T-cell (primary cell): Measurements from ENCODE around the gene EPC2. TPM values are rescaled to one million over a fixed set of nuclear protein-coding genes. Genes with fewer than 3 reads are reported as not detected.
A peak's percentile ranks its signal among the peaks of the same experiment; 100 is the strongest.

Experiments used
- ATAC-seq, 4 experiments: fragments of 200-7000 bp in 3 of 4; fragments of 150-1000 bp in 1 of 4; cut with Tn5 transposase; replicated peaks in 1 of 4; 1 replicate in 3 of 4; 2 replicates in 1 of 4; pipeline ENCODE4 v1.10.0; 2021; ENCODE audit warnings: moderate library complexity in 3 of 4, mild to moderate bottlenecking in 2 of 4, moderate number of reproducible peaks in 1 of 4
- CTCF ChIA-PET, 2 donors: fragments of 300-600 bp; sonication (Branson Sonifier 250); formaldehyde crosslinking; loops; one replicate each; lab custom pipeline; 2022; ENCODE audit warnings: antibody characterized with exemption in 2 of 2; lab: Charles Lee
- POLR2A ChIA-PET, 2 donors: fragments of 300-600 bp; sonication (Branson Sonifier 250); formaldehyde crosslinking; loops; one replicate each; lab custom pipeline; 2022; ENCODE audit warnings: antibody characterized with exemption in 2 of 2; lab: Charles Lee
- DNase-seq, 35 experiments: peaks; one replicate each; pipeline versions ENCODE4 v3.0.0 to v3.0.0-alpha.2; 2013 to 2023
- H3K27ac ChIP-seq: one replicate; pipeline ENCODE4 v1.5.1; 2013; ENCODE audit warnings: low read length
- H3K27me3 ChIP-seq, 2 experiments: replicated peaks in 1 of 2; 1 replicate in 1 of 2; 2 replicates in 1 of 2; pipeline versions ENCODE4 v1.6.1 to v1.7.0; 2013; ENCODE audit warnings: low read length in 1 of 2, mixed read lengths in 1 of 2; ENCODE audit not compliant: control insufficient read depth in 2 of 2, insufficient read depth in 2 of 2; ENCODE audit errors: extremely low read depth in 1 of 2
- H3K36me3 ChIP-seq, 2 donors: 1 replicate in 1 of 2; 2 replicates in 1 of 2; pipeline versions ENCODE4 v1.6.1 to v1.7.0; 2013; ENCODE audit warnings: low read length in 1 of 2; ENCODE audit not compliant: control insufficient read depth in 2 of 2, insufficient read depth in 1 of 2; ENCODE audit errors: extremely low read depth in 1 of 2
- H3K4me1 ChIP-seq, 2 experiments: 1 replicate in 1 of 2; 2 replicates in 1 of 2; pipeline versions ENCODE4 v1.6.1 to v1.7.0; 2013; ENCODE audit warnings: low read length in 2 of 2, mixed read lengths in 1 of 2; ENCODE audit not compliant: insufficient read depth in 2 of 2, control insufficient read depth in 1 of 2; ENCODE audit errors: extremely low read depth in 1 of 2
- H3K4me3 ChIP-seq, 2 donors: 1 replicate in 1 of 2; 2 replicates in 1 of 2; pipeline versions ENCODE4 v1.5.1 to v1.7.0; 2013; ENCODE audit warnings: mild to moderate bottlenecking in 2 of 2, low read length in 1 of 2, moderate library complexity in 1 of 2; ENCODE audit not compliant: control insufficient read depth in 1 of 2; ENCODE audit errors: extremely low read depth in 1 of 2
- H3K9me3 ChIP-seq: 2 replicates; pipeline ENCODE4 v1.7.0; 2013
- H3K27ac Mint-ChIP-seq, 2 donors: one replicate each; pipeline ENCODE4 v1.8.0; 2020 to 2021; ENCODE audit warnings: mild to moderate bottlenecking in 2 of 2, mixed read lengths in 2 of 2
- H3K27me3 Mint-ChIP-seq, 2 donors: one replicate each; pipeline ENCODE4 v1.8.0; 2021 to 2022; ENCODE audit warnings: mixed read lengths in 2 of 2
- H3K36me3 Mint-ChIP-seq: one replicate; pipeline ENCODE4 v1.8.0; 2021; ENCODE audit warnings: mixed read lengths
- H3K4me1 Mint-ChIP-seq, 3 donors: one replicate each; pipeline ENCODE4 v1.8.0; 2020 to 2022; ENCODE audit warnings: mixed read lengths in 3 of 3, mild to moderate bottlenecking in 1 of 3
- H3K4me3 Mint-ChIP-seq, 3 donors: one replicate each; pipeline ENCODE4 v1.8.0; 2020 to 2022; ENCODE audit warnings: mild to moderate bottlenecking in 3 of 3, mixed read lengths in 3 of 3, moderate library complexity in 3 of 3
- H3K9me3 Mint-ChIP-seq, 3 donors: one replicate each; pipeline ENCODE4 v1.8.0; 2020 to 2022; ENCODE audit warnings: mixed read lengths in 3 of 3
- WGBS: methylation state at CpG from one replicate; pipeline ENCODE4 v1.1.5; 2013; ENCODE audit warnings: missing lambda C conversion rate; ENCODE audit not compliant: insufficient coverage; 5-methylcytosine and 5-hydroxymethylcytosine counted together
- total RNA-seq, 35 experiments: library from RNA in 6 of 35; stranded (reverse) in 6 of 35; fragments of 120-200 nt in 1 of 35; gene quantifications; one replicate each; pipeline versions ENCODE4 v1.2.1 to v1.2.4 and lab custom pipeline; 2013 to 2026

EPC2 gene
- total RNA-seq, 5 donors from 2014 or later (not counting 1 experiment from before 2014, with no cell fraction given) = 54.3 to 84.3 (median 66.9) TPM

DNA sequence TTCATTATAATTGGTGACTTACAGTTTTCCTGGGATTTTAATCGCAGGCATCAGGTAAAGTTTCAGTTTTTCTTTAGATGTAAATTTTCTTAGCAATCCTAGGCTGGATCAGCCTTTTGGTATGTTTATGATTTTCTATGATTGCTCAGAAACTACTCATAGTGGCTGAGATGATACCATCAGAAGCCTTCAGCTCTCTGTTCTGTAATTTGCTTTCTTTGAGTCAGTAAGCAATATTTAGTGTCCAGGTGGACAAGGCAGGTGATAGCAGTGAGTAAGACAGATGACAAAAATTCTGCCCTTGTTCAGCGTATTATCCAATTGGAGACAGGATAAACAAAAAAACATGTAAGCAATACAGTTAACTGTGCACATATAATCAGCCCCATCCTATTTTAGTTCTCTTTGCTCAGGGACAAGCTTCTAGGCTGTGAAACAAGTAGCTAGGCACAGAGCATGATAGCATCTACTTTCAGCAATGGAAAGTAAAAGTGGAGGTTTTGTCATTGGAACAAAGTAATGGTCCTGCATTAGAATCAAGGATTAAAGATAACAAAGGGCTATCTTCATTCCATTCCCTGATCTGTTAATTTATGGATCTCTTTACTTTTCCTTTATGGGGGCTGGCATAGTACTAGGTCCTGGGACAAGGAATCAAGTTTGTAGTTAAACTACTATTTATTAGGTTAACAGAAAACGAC is 100.8 kb downstream of the EPC2 start:
- H3K4me1 Mint-ChIP-seq = peaks cover 61 to 74% (median 67%) of the 10 kb centered on the region in 3 donors

DNA sequence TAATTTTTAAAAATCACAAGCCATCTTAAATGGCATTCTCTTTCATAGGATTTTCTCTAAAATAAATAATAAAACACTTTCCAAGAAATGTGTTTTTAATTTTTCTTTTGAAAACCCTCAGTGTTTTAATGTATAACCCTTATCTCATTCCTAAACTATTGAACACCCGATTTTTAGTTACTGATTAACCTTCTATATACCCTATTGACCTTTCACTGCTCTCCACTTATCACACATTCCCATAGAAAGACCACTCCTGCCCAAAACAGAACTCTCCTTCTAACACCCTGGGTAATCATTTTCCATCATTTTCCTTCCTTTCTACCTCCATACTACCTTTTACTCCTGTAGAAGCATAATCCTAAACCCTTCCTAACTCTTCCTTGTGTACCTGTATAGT is 102.4 kb downstream of the EPC2 start:
- no peak overlapping the region for H3K4me3 Mint-ChIP-seq
- CTCF ChIA-PET = interaction anchor here in 1 of 2 donors (1.3 kb wide), 1 partner anchor 101 kb away, joined by 3 read pairs; no protein-coding TSS in a partner anchor
- WGBS = 100% methylated on average over 1 of the region's 1 CpG

More for the DNA sequence above, 100.8 kb downstream of the EPC2 start:
- Histone ChIP-seq H3K27ac (no peak overlapping the region), H3K4me1 (peaks cover 0 to 9% of the 10 kb centered on the region in 2 experiments), H3K27me3 (no peaks in the 10 kb centered on the region), H3K4me3 (no peak overlapping the region), H3K9me3 (no peaks in the 10 kb centered on the region), H3K36me3 (no peaks in the 10 kb centered on the region)
- 100% methylated on average over 2 of the region's 3 CpGs for WGBS
- Mint-ChIP-seq H3K36me3 (peaks cover 34% of the 10 kb centered on the region), H3K4me3 (no peak overlapping the region), H3K27me3 (no peaks in the 10 kb centered on the region), H3K9me3 (no peaks in the 10 kb centered on the region), H3K27ac (no peak overlapping the region)
- DNase-seq (no peak), ATAC-seq (no peak)
- ChIA-PET POLR2A (interaction anchor here in 1 of 2 donors (0.6 kb wide), 1 partner anchor 222 kb away, joined by 3 read pairs; no protein-coding TSS in a partner anchor), CTCF (no interaction called here)

DNA sequence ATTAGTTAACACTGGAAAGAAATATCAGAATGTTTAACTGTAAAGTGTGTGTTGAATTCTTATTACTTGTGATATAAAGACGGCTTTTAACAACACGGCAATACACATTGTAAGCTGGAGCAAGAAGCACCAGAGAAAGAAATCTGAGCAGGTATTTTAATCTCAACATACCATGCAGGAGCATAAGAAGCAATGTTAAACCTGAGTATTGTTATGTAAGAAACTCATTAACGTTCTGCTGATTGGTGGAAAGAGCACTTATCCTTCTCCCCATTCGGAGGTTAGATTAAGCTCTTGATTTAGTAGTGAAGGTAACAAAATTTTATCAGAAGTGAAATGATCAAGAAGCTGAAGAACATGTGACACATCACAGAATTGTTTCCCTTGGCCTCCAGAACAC is 107.4 kb downstream of the EPC2 start:
- Histone ChIP-seq H3K27ac (no peak overlapping the region), H3K4me1 (no peaks in the 10 kb centered on the region), H3K4me3 (no peak overlapping the region), H3K36me3 (peaks cover 0 to 13% of the 10 kb centered on the region in 2 donors), H3K9me3 (no peaks in the 10 kb centered on the region), H3K27me3 (no peaks in the 10 kb centered on the region)
- no peak overlapping the region for H3K4me3 Mint-ChIP-seq
- POLR2A ChIA-PET = interaction anchor here in 1 of 2 donors (0.9 kb wide), 1 partner anchor 19 kb away, joined by 4 read pairs; no protein-coding TSS in a partner anchor
- H3K36me3 Mint-ChIP-seq = peaks cover 47% of the 10 kb centered on the region
- no peaks in the 10 kb centered on the region for H3K27me3 Mint-ChIP-seq
- peaks cover 36 to 55% (median 39%) of the 10 kb centered on the region in 3 donors for H3K4me1 Mint-ChIP-seq
- no peak overlapping the region for H3K27ac Mint-ChIP-seq
- no peak for DNase-seq
- ATAC-seq = no peak
- CTCF ChIA-PET = no interaction called here
- no CpG with 5 or more reads among the region's 4 CpGs for WGBS
- no peaks in the 10 kb centered on the region for H3K9me3 Mint-ChIP-seq

More for the DNA sequence above, 102.4 kb downstream of the EPC2 start:
- H3K27ac Mint-ChIP-seq = no peak overlapping the region
- Histone ChIP-seq H3K9me3 (no peaks in the 10 kb centered on the region), H3K4me1 (peaks cover 0 to 6% of the 10 kb centered on the region in 2 experiments), H3K4me3 (no peak overlapping the region), H3K36me3 (no peaks in the 10 kb centered on the region), H3K27ac (no peak overlapping the region), H3K27me3 (no peaks in the 10 kb centered on the region)
- no peaks in the 10 kb centered on the region for H3K27me3 Mint-ChIP-seq
- H3K9me3 Mint-ChIP-seq = no peaks in the 10 kb centered on the region
- ATAC-seq (no peak), DNase-seq (no peak)
- POLR2A ChIA-PET = interaction anchor here in 1 of 2 donors (0.7 kb wide), 1 partner anchor 207 kb away, joined by 3 read pairs; no protein-coding TSS in a partner anchor
- H3K36me3 Mint-ChIP-seq = peaks cover 38% of the 10 kb centered on the region
- H3K4me1 Mint-ChIP-seq = peaks cover 49 to 70% (median 60%) of the 10 kb centered on the region in 3 donors

DNA sequence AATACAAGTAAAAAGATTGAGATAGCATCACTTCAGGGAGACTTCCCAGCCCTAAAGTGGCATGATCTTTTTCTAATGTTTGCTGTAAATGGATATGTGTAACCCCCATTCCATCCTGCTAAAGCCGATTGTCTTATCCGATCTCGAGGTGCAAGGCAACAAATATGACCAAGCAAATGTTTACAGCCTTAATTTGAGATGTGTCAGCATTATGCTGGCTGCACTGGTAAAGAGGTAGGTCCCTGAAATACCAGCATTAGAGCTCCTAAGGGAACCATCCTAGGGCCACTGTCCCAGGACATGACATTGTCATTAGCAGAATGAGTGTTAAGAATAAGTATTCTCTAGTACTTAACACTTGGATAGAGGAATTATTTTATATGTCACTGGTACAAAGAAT is 108.4 kb downstream of the EPC2 start:
- no peaks in the 10 kb centered on the region for H3K27me3 ChIP-seq
- Mint-ChIP-seq H3K27me3 (no peaks in the 10 kb centered on the region), H3K4me1 (peaks cover 26 to 45% (median 28%) of the 10 kb centered on the region in 3 donors), H3K27ac (no peak overlapping the region), H3K36me3 (peaks cover 37% of the 10 kb centered on the region), H3K9me3 (no peaks in the 10 kb centered on the region), H3K4me3 (no peak overlapping the region)
- ATAC-seq = no peak
- WGBS = no CpG with 5 or more reads among the region's 3 CpGs
- H3K4me1 ChIP-seq = no peaks in the 10 kb centered on the region
- H3K36me3 ChIP-seq = peaks cover 0 to 13% of the 10 kb centered on the region in 2 donors
- no peaks in the 10 kb centered on the region for H3K9me3 ChIP-seq
- no peak overlapping the region for H3K27ac ChIP-seq
- no peak overlapping the region for H3K4me3 ChIP-seq
- CTCF ChIA-PET = no interaction called here
- no peak for DNase-seq
- POLR2A ChIA-PET = interaction anchor here in 1 of 2 donors (0.9 kb wide), 1 partner anchor 18 kb away, joined by 4 read pairs; no protein-coding TSS in a partner anchor

DNA sequence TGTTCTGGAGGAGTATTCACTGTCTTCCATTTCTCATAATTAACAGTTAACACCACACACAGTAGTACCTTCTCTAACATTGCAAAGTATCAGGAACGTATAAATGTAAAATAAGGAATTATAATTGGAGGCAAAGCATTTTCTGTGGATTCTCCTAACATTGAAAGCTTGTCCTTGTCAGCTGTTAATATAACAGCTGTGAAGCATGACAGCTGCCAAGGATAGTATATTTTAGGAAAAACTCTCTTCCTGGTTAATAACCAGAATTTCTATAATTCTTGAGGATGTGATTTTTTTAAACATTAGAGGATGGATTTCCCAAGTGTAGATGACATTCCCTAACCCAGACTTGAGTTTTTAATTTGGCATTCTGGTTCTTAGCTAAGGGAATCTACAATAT is 110.3 kb downstream of the EPC2 start:
- H3K36me3 Mint-ChIP-seq = peaks cover 37% of the 10 kb centered on the region
- Histone ChIP-seq H3K27me3 (no peaks in the 10 kb centered on the region), H3K36me3 (peaks cover 0 to 13% of the 10 kb centered on the region in 2 donors), H3K27ac (no peak overlapping the region), H3K9me3 (no peaks in the 10 kb centered on the region), H3K4me1 (no peaks in the 10 kb centered on the region), H3K4me3 (no peak overlapping the region)
- H3K27me3 Mint-ChIP-seq = no peaks in the 10 kb centered on the region
- no CpG with 5 or more reads among the region's 1 CpG for WGBS
- no peak overlapping the region for H3K4me3 Mint-ChIP-seq
- no peaks in the 10 kb centered on the region for H3K9me3 Mint-ChIP-seq
- DNase-seq (no peak), ATAC-seq (no peak)
- H3K4me1 Mint-ChIP-seq = peaks cover 23 to 42% (median 26%) of the 10 kb centered on the region in 3 donors
- ChIA-PET CTCF (no interaction called here), POLR2A (no interaction called here)
- no peak overlapping the region for H3K27ac Mint-ChIP-seq

DNA sequence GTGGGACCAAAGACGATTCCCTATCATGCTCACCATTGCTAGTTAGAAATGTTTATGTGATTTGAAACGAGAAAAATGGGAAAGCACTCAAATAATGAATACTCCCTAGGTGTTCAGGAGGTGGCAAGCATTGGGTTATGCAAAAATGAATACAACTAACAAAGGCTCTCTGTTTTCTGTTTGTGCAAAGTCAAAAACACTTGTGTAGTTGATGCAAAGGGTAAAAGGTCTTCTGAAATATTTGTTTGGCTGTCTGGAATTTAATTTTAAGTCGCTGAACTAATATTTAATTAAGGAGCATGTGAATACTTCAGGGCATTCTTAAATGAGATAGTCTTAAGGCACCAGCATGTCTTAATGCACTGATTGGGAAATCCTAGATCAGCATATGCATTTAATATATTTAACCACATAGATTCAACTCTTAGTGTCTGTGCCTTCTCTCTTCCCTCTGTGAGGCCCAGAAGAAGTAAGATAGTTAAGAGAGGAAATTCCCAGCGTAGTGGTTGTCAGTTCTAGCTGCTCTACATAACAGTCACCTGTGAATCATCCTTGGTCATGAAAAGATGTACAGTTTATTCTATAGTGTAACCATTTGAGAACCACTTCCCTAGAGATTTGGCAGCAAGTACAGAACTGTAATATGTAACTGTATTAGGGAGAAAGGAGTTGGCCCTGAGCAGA is 111.9 kb downstream of the EPC2 start:
- Histone ChIP-seq H3K27me3 (no peaks in the 10 kb centered on the region), H3K9me3 (no peaks in the 10 kb centered on the region), H3K27ac (no peak overlapping the region), H3K4me1 (no peaks in the 10 kb centered on the region), H3K4me3 (no peak overlapping the region), H3K36me3 (peaks cover 0 to 13% of the 10 kb centered on the region in 2 donors)
- H3K4me1 Mint-ChIP-seq = peaks cover 26 to 45% (median 29%) of the 10 kb centered on the region in 3 donors
- no peak for ATAC-seq
- ChIA-PET POLR2A (no interaction called here), CTCF (no interaction called here)
- WGBS = no CpG with 5 or more reads among the region's 4 CpGs
- H3K4me3 Mint-ChIP-seq = no peak overlapping the region
- H3K9me3 Mint-ChIP-seq = no peaks in the 10 kb centered on the region
- DNase-seq = no peak
- peak overlapping the region in 1 of 2 donors; percentile 33 for H3K27ac Mint-ChIP-seq
- peaks cover 37% of the 10 kb centered on the region for H3K36me3 Mint-ChIP-seq
- H3K27me3 Mint-ChIP-seq = no peaks in the 10 kb centered on the region
